HepG2 (cell line): Measurements from ENCODE around the gene CCDC88A. TPM values are rescaled to one million over a fixed set of nuclear protein-coding genes. Genes with fewer than 3 reads are reported as not detected.

ENCODE experiments used
- CENPT ChIP-seq: sonication (generic); formaldehyde crosslinking; IDR thresholded peaks from 2 replicates; pipeline ENCODE4 v1.8.0; 2022; ENCODE audit warnings: low read depth, mild to moderate bottlenecking, moderate library complexity, missing genetic modification reagents
- DPF2 ChIP-seq: sonication (generic); formaldehyde crosslinking; IDR thresholded peaks from 2 replicates; pipeline ENCODE4 v1.4.0; 2020; ENCODE audit warnings: mild to moderate bottlenecking, low read depth, missing genetic modification reagents, borderline replicate concordance
- HOXA9 ChIP-seq: sonication (generic); formaldehyde crosslinking; IDR thresholded peaks from 2 replicates; pipeline ENCODE4 v1.8.1; 2022; ENCODE audit warnings: missing genetic modification reagents, mild to moderate bottlenecking, moderate library complexity, borderline replicate concordance
- JUNB ChIP-seq: sonication (generic); formaldehyde crosslinking; IDR thresholded peaks from 2 replicates; pipeline ENCODE4 v1.8.0; 2022; ENCODE audit warnings: missing genetic modification reagents, mild to moderate bottlenecking, borderline replicate concordance
- NFYC ChIP-seq: IDR thresholded peaks from 2 replicates; pipeline ENCODE4 v1.6.1; 2016; ENCODE audit warnings: missing genetic modification reagents, missing compliant biosample characterization
- SIN3A ChIP-seq: IDR thresholded peaks from 2 replicates; pipeline ENCODE4 v1.6.1; 2011; ENCODE audit warnings: low read depth, mild to moderate bottlenecking, control low read depth, low read length, borderline replicate concordance
- SMARCE1 ChIP-seq: fragments of 450-650 bp; IDR thresholded peaks from 2 replicates; pipeline ENCODE4 v1.6.1; 2017; ENCODE audit warnings: borderline replicate concordance
- ZFAT ChIP-seq: sonication (generic); formaldehyde crosslinking; conservative IDR thresholded peaks from 2 replicates; pipeline ENCODE4 v1.8.1; 2023; ENCODE audit warnings: missing genetic modification reagents, inconsistent platforms
- ZFP82 ChIP-seq: sonication (generic); formaldehyde crosslinking; IDR thresholded peaks from 2 replicates; pipeline ENCODE4 v1.5.1; 2020; ENCODE audit warnings: mild to moderate bottlenecking, missing genetic modification reagents, borderline replicate concordance
- ZNF143 ChIP-seq: sonication (generic); formaldehyde crosslinking; IDR thresholded peaks from 2 replicates; pipeline ENCODE4 v1.4.0; 2020; ENCODE audit warnings: missing genetic modification reagents
- ZNF225 ChIP-seq: sonication (generic); formaldehyde crosslinking; IDR thresholded peaks from 2 replicates; pipeline ENCODE4 v1.4.0; 2020; ENCODE audit warnings: mild to moderate bottlenecking, missing genetic modification reagents
- ZNF230 ChIP-seq: sonication (generic); formaldehyde crosslinking; IDR thresholded peaks from 2 replicates; pipeline ENCODE4 v1.4.0; 2020; ENCODE audit warnings: mild to moderate bottlenecking, missing genetic modification reagents
- ZNF335 ChIP-seq: sonication (generic); formaldehyde crosslinking; IDR thresholded peaks from 2 replicates; pipeline ENCODE4 v1.4.0; 2020; ENCODE audit warnings: missing genetic modification reagents
- ZNF354B ChIP-seq: sonication (generic); formaldehyde crosslinking; IDR thresholded peaks from 2 replicates; pipeline ENCODE4 v1.8.0; 2022; ENCODE audit warnings: mild to moderate bottlenecking, missing genetic modification reagents
- ZNF589 ChIP-seq: sonication (generic); formaldehyde crosslinking; conservative IDR thresholded peaks from 2 replicates; pipeline ENCODE4 v1.8.0; 2022; ENCODE audit warnings: mild to moderate bottlenecking, moderate library complexity, missing genetic modification reagents
- ZNF614 ChIP-seq: IDR thresholded peaks from 2 replicates; pipeline ENCODE4 v1.6.1; 2018; ENCODE audit warnings: missing biosample characterization, missing genetic modification reagents, inconsistent platforms, borderline replicate concordance
- ZSCAN12 ChIP-seq: sonication (generic); formaldehyde crosslinking; IDR thresholded peaks from 2 replicates; pipeline ENCODE4 v1.9.0; 2021; ENCODE audit warnings: mild to moderate bottlenecking, missing genetic modification reagents
- ZSCAN20 ChIP-seq: sonication (generic); formaldehyde crosslinking; IDR thresholded peaks from 2 replicates; pipeline ENCODE4 v1.4.0; 2020; ENCODE audit warnings: missing genetic modification reagents, mild to moderate bottlenecking, borderline replicate concordance
- ZSCAN31 ChIP-seq: sonication (generic); formaldehyde crosslinking; IDR thresholded peaks from 2 replicates; pipeline ENCODE4 v1.5.0; 2020; ENCODE audit warnings: low read depth, mild to moderate bottlenecking, missing genetic modification reagents
- polyA plus RNA-seq, 8 experiments: library from polyadenylated mRNA; depleted of rRNA in 3 of 8; stranded (reverse) in 7 of 8; unstranded in 1 of 8; fragments of >200 nt; fragmentation: Illumina TruSeq in 4 of 8; extraction: Trizol in 4 of 8; gene quantifications; 2 replicates each; pipeline versions ENCODE4 v1.2.1 to v1.2.3, GENCODE V29; 2011 to 2016; ENCODE audit warnings: low read depth in 4 of 8, missing spikeins in 1 of 8, mixed read lengths in 1 of 8; ENCODE audit not compliant: insufficient read depth in 1 of 8
- total RNA-seq, 5 experiments: library from RNA; depleted of rRNA; stranded (reverse); fragments of >200 nt; fragmentation: Illumina TruSeq; extraction: Trizol; gene quantifications; 2 replicates each; pipeline ENCODE4 v1.2.3, GENCODE V29; 2016; ENCODE audit warnings: low read depth in 1 of 5
- TF ChIP-seq, protein P1 (sequence below), 2 experiments: fragments of 450-650 bp in 1 of 2; sonication (generic) in 1 of 2; formaldehyde crosslinking; IDR thresholded peaks; 2 replicates each; pipeline versions ENCODE4 v1.5.0 to v1.8.0; 2020 to 2022; ENCODE audit warnings: mild to moderate bottlenecking in 1 of 2, missing genetic modification reagents in 1 of 2
- TF ChIP-seq, protein P2 (sequence below): sonication (generic); formaldehyde crosslinking; conservative IDR thresholded peaks from 2 replicates; pipeline ENCODE4 v1.8.1; 2023; ENCODE audit warnings: missing genetic modification reagents
- TF ChIP-seq, protein P3 (sequence below): sonication (generic); formaldehyde crosslinking; IDR thresholded peaks from 2 replicates; pipeline ENCODE4 v1.4.0; 2020; ENCODE audit warnings: missing genetic modification reagents, borderline replicate concordance
- TF ChIP-seq, protein P4 (sequence below): sonication (generic); formaldehyde crosslinking; conservative IDR thresholded peaks from 2 replicates; pipeline ENCODE4 v1.8.0; 2022; ENCODE audit warnings: mild to moderate bottlenecking, moderate library complexity, missing genetic modification reagents

Gene CCDC88A
- total and polyA plus RNA-seq, 2 of the 13 experiments (the other 11 are each of a cell fraction or from before 2014, with no cell fraction given) = 43.2 to 84.1 TPM

DNA sequence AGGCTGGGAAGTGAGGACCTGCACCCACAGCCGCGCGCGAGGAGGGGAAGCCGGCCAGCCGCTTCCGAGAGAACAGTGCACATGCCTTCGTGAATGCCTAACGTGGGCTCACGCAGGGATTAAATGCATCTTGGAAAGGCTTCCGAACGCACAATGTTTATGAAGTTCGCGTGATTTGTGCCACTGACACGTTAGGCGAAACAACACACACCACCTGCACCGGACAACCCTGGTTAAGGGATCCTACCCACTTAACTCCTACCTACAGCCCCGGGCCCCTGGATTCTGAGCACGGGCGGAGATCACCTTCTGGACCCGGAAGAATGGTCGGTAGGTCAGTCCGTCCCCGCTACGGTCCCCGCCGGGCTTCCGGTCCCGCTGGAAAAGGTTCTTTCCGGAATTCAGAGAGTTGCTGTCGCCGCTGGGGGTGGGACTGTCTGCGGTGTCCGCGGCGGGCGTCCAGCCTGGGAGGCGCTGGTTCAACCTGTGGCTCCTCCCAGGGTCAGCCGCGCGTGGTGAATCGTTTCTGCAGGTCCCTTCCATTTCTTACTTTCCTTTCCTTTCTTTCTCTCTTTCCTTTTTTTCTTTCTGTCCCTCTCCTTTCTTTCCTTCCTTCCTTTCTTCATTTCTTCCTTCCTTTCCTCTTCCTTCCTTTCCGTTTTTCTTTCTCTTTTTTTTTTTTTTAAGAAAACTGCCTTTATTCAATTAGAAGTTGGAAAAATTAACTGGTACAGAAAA is 150.6 kb downstream of the CCDC88A start, which contains the start of gene MTIF2 (continued):
- TF ChIP-seq, protein P1, sequence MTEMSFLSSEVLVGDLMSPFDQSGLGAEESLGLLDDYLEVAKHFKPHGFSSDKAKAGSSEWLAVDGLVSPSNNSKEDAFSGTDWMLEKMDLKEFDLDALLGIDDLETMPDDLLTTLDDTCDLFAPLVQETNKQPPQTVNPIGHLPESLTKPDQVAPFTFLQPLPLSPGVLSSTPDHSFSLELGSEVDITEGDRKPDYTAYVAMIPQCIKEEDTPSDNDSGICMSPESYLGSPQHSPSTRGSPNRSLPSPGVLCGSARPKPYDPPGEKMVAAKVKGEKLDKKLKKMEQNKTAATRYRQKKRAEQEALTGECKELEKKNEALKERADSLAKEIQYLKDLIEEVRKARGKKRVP (CRISPR knock-in tag; IDR thresholded peaks at IDR 0.05) = peak in 1 of 2 experiments; percentile 82; a peak in 2 of 4 replicates
- TF ChIP-seq, protein P2, sequence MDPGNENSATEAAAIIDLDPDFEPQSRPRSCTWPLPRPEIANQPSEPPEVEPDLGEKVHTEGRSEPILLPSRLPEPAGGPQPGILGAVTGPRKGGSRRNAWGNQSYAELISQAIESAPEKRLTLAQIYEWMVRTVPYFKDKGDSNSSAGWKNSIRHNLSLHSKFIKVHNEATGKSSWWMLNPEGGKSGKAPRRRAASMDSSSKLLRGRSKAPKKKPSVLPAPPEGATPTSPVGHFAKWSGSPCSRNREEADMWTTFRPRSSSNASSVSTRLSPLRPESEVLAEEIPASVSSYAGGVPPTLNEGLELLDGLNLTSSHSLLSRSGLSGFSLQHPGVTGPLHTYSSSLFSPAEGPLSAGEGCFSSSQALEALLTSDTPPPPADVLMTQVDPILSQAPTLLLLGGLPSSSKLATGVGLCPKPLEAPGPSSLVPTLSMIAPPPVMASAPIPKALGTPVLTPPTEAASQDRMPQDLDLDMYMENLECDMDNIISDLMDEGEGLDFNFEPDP (CRISPR knock-in tag) = 0 out of 2 replicates have a peak, but pooled peaks have one; percentile 77
- TF ChIP-seq, protein P3, sequence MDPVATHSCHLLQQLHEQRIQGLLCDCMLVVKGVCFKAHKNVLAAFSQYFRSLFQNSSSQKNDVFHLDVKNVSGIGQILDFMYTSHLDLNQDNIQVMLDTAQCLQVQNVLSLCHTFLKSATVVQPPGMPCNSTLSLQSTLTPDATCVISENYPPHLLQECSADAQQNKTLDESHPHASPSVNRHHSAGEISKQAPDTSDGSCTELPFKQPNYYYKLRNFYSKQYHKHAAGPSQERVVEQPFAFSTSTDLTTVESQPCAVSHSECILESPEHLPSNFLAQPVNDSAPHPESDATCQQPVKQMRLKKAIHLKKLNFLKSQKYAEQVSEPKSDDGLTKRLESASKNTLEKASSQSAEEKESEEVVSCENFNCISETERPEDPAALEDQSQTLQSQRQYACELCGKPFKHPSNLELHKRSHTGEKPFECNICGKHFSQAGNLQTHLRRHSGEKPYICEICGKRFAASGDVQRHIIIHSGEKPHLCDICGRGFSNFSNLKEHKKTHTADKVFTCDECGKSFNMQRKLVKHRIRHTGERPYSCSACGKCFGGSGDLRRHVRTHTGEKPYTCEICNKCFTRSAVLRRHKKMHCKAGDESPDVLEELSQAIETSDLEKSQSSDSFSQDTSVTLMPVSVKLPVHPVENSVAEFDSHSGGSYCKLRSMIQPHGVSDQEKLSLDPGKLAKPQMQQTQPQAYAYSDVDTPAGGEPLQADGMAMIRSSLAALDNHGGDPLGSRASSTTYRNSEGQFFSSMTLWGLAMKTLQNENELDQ (CRISPR knock-in tag) = peak; percentile 89; the same call in 1 of the 2 replicates
- TF ChIP-seq ZNF143 (CRISPR knock-in tag) = peak; percentile 80
- peak; percentile 92 for TF ChIP-seq ZSCAN20 (CRISPR knock-in tag)
- TF ChIP-seq HOXA9 (CRISPR knock-in tag) = no peak
- TF ChIP-seq NFYC (CRISPR knock-in tag) = peak; percentile 58
- peak; percentile 97 for TF ChIP-seq ZNF335 (CRISPR knock-in tag)
- TF ChIP-seq ZNF225 (CRISPR knock-in tag) = peak; percentile 92
- TF ChIP-seq ZFAT (CRISPR knock-in tag) = no peak
- TF ChIP-seq JUNB (CRISPR knock-in tag) = no peak; the same call in 1 of the 2 replicates
- peak; percentile 99 for TF ChIP-seq SIN3A
- peak; percentile 23; the same call in 1 of the 2 replicates for TF ChIP-seq ZFP82 (CRISPR knock-in tag)
- 0 out of 2 replicates have a peak, but pooled peaks have one; percentile 20 for TF ChIP-seq ZNF354B
- no peak for TF ChIP-seq SMARCE1
- TF ChIP-seq ZNF230 (CRISPR knock-in tag) = peak; percentile 96
- TF ChIP-seq ZSCAN31 = peak; percentile 98
- peak; percentile 82; the same call in 1 of the 2 replicates for TF ChIP-seq ZSCAN12
- TF ChIP-seq CENPT = peak; percentile 95
- peak; percentile 82; the same call in 1 of the 2 replicates for TF ChIP-seq ZNF589 (CRISPR knock-in tag)
- TF ChIP-seq DPF2 (CRISPR knock-in tag) = no peak; the same call in 1 of the 2 replicates
- TF ChIP-seq, protein P4, sequence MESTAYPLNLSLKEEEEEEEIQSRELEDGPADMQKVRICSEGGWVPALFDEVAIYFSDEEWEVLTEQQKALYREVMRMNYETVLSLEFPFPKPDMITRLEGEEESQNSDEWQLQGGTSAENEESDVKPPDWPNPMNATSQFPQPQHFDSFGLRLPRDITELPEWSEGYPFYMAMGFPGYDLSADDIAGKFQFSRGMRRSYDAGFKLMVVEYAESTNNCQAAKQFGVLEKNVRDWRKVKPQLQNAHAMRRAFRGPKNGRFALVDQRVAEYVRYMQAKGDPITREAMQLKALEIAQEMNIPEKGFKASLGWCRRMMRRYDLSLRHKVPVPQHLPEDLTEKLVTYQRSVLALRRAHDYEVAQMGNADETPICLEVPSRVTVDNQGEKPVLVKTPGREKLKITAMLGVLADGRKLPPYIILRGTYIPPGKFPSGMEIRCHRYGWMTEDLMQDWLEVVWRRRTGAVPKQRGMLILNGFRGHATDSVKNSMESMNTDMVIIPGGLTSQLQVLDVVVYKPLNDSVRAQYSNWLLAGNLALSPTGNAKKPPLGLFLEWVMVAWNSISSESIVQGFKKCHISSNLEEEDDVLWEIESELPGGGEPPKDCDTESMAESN (CRISPR knock-in tag) = peak; percentile 96
- peak; percentile 97 for TF ChIP-seq ZNF614
